HCT116 (cell line): Measurements from ENCODE around the gene GLIPR2. TPM values are rescaled to one million over a fixed set of nuclear protein-coding genes. Genes with fewer than 3 reads are reported as not detected.

Experiments used
- ATAC-seq: fragments of 200-7000 bp; cut with Tn5 transposase; 2 replicates; pipeline ENCODE4 v1.9.1; 2020; ENCODE audit warnings: mild to moderate bottlenecking, moderate library complexity
- BruUV-seq: library from RNA; stranded (reverse); fragments of 400-500 nt; replicated peaks from 2 replicates; lab custom pipeline; 2021; lab: Mats Ljungman, UMichigan
- CTCF ChIA-PET: fragments of 300-600 bp; sonication (Branson Sonifier 250); formaldehyde crosslinking; loops from one replicate; lab custom pipeline; 2021; ENCODE audit warnings: antibody characterized with exemption; lab: Charles Lee
- POLR2A ChIA-PET: fragments of 300-600, 350-600 bp; sonication (Branson Sonifier 250); formaldehyde crosslinking; loops from one replicate; lab custom pipeline; 2021; ENCODE audit warnings: antibody characterized with exemption; lab: Charles Lee
- RAD21 ChIA-PET, 2 experiments: fragments of 300-600 bp; sonication (Branson Sonifier 250); formaldehyde crosslinking; loops; one replicate each; lab custom pipeline; 2023; ENCODE audit warnings: low total read pairs in 2 of 2; ENCODE audit not compliant: uncharacterized antibody in 2 of 2, unreplicated experiment in 2 of 2, low non-redundant PET in 1 of 2; lab: Charles Lee
- DNase-seq: peaks from one replicate; pipeline ENCODE4 v3.0.0-alpha.2; 2010; ENCODE audit warnings: low read depth, low spot score
- H2AFZ ChIP-seq: fragments of 200-600 bp; shearing (Covaris generic), sonication (generic); 2 replicates; pipeline ENCODE4 v1.6.1; 2017; ENCODE audit warnings: low read depth, mixed run types, mixed read lengths, antibody characterized with exemption, low read length; ENCODE audit not compliant: poor library complexity, severe bottlenecking
- H3K27ac ChIP-seq: 2 replicates; pipeline ENCODE4 v1.5.1; 2012; ENCODE audit warnings: low read depth, low read length
- H3K27me3 ChIP-seq: fragments of 200-600 bp; sonication (generic); 2 replicates; pipeline ENCODE4 v1.6.1; 2016; ENCODE audit warnings: mixed run types, low read length, mixed read lengths; ENCODE audit not compliant: insufficient read depth
- H3K36me3 ChIP-seq, 2 experiments: fragments of 200-500 bp in 1 of 2; fragments of 200-600 bp in 1 of 2; sonication (Bioruptor generic) in 1 of 2; sonication (generic) in 1 of 2; 2 replicates each; pipeline versions ENCODE4 v1.5.1 to v1.6.1; 2014 to 2016; ENCODE audit warnings: low read length in 2 of 2, inconsistent platforms in 1 of 2, mixed read lengths in 1 of 2, mixed run types in 1 of 2; ENCODE audit not compliant: insufficient read depth in 2 of 2, control insufficient read depth in 1 of 2
- H3K4me1 ChIP-seq, 2 experiments: fragments of 200-600 bp in 1 of 2; sonication (generic) in 1 of 2; 2 replicates each; pipeline versions ENCODE4 v1.5.1 to v1.6.1; 2012 to 2017; ENCODE audit warnings: low read length in 2 of 2, inconsistent platforms in 1 of 2, mild to moderate bottlenecking in 1 of 2, mixed read lengths in 1 of 2, mixed run types in 1 of 2, moderate library complexity in 1 of 2; ENCODE audit not compliant: insufficient read depth in 2 of 2, control insufficient read depth in 1 of 2
- H3K4me2 ChIP-seq: fragments of 200-600 bp; sonication (generic); 2 replicates; pipeline ENCODE4 v1.6.1; 2017; ENCODE audit warnings: mixed run types, low read length, mixed read lengths
- H3K4me3 ChIP-seq, 2 experiments: fragments of 200-600 bp in 1 of 2; sonication (generic) in 1 of 2; replicated peaks in 1 of 2; 2 replicates each; pipeline ENCODE4 v1.5.1; 2011 to 2016; ENCODE audit warnings: low read length in 2 of 2, control low read depth in 1 of 2, low read depth in 1 of 2, mild to moderate bottlenecking in 1 of 2, mixed read lengths in 1 of 2, mixed run types in 1 of 2
- H3K79me2 ChIP-seq: fragments of 200-600 bp; sonication (generic); 2 replicates; pipeline ENCODE4 v1.6.1; 2017; ENCODE audit warnings: mild to moderate bottlenecking, mixed run types, low read length, moderate library complexity, mixed read lengths; ENCODE audit not compliant: insufficient read depth
- H3K9ac ChIP-seq: fragments of 200-600 bp; sonication (generic); 2 replicates; pipeline ENCODE4 v1.6.1; 2016; ENCODE audit warnings: low read length, mixed read lengths
- H3K9me2 ChIP-seq: fragments of 200-600 bp; sonication (generic), shearing (Covaris generic); 2 replicates; pipeline ENCODE4 v1.6.1; 2017; ENCODE audit warnings: mixed run types, mild to moderate bottlenecking, moderate library complexity; ENCODE audit not compliant: insufficient read depth
- H3K9me3 ChIP-seq, 2 experiments: fragments of 200-500 bp in 1 of 2; fragments of 200-600 bp in 1 of 2; sonication (Bioruptor generic) in 1 of 2; sonication (generic) in 1 of 2; 2 replicates each; pipeline ENCODE4 v1.6.1; 2014 to 2017; ENCODE audit warnings: low read length in 2 of 2, mixed read lengths in 2 of 2, inconsistent platforms in 1 of 2, low read depth in 1 of 2, mild to moderate bottlenecking in 1 of 2, mixed run types in 1 of 2, moderate library complexity in 1 of 2; ENCODE audit not compliant: control insufficient read depth in 1 of 2, insufficient read depth in 1 of 2
- H4K20me1 ChIP-seq: fragments of 200-600 bp; sonication (generic), shearing (Covaris generic); 2 replicates; pipeline ENCODE4 v1.6.1; 2017; ENCODE audit warnings: mixed run types, mild to moderate bottlenecking, moderate library complexity; ENCODE audit not compliant: insufficient read depth
- CBX3 ChIP-seq: IDR thresholded peaks from 2 replicates; pipeline ENCODE4 v1.6.1; 2012; ENCODE audit warnings: low read depth
- CEBPB ChIP-seq: IDR thresholded peaks from 2 replicates; pipeline ENCODE4 v1.6.1; 2012; ENCODE audit warnings: low read depth
- CTCF ChIP-seq, 3 experiments: fragments of 200-600 bp in 1 of 3; sonication (generic) in 1 of 3; IDR thresholded peaks in 2 of 3; conservative IDR thresholded peaks in 1 of 3; 2 replicates each; pipeline ENCODE4 v1.5.1; 2012 to 2017; ENCODE audit warnings: low read depth in 2 of 3, low read length in 2 of 3, antibody characterized with exemption in 1 of 3, borderline replicate concordance in 1 of 3, control low read depth in 1 of 3, mild to moderate bottlenecking in 1 of 3, mixed read lengths in 1 of 3, mixed run types in 1 of 3, moderate library complexity in 1 of 3; ENCODE audit not compliant: insufficient read depth in 1 of 3
- EGR1 ChIP-seq: IDR thresholded peaks from 2 replicates; pipeline ENCODE4 v1.6.1; 2012; ENCODE audit warnings: low read depth
- ELF1 ChIP-seq: IDR thresholded peaks from 2 replicates; pipeline ENCODE4 v1.6.1; 2012; ENCODE audit warnings: low read depth, borderline replicate concordance
- EZH2phosphoT487 ChIP-seq: fragments of 200-600 bp; IDR thresholded peaks from 2 replicates; pipeline ENCODE4 v1.6.1; 2018; ENCODE audit warnings: antibody characterized with exemption, borderline replicate concordance
- FOSL1 ChIP-seq: IDR thresholded peaks from 2 replicates; pipeline ENCODE4 v1.6.1; 2012; ENCODE audit warnings: low read depth
- POLR2A ChIP-seq: IDR thresholded peaks from 2 replicates; pipeline ENCODE4 v1.7.0; 2011; ENCODE audit warnings: borderline replicate concordance; ENCODE audit not compliant: insufficient read depth, insufficient read length; ENCODE audit errors: extremely low read depth
- RAD21 ChIP-seq: IDR thresholded peaks from 2 replicates; pipeline ENCODE4 v1.6.1; 2012; ENCODE audit warnings: low read depth, mild to moderate bottlenecking
- SIN3A ChIP-seq: IDR thresholded peaks from 2 replicates; pipeline ENCODE4 v1.6.1; 2012; ENCODE audit warnings: low read depth
- SP1 ChIP-seq: IDR thresholded peaks from 2 replicates; pipeline ENCODE4 v1.6.1; 2012; ENCODE audit warnings: low read depth
- YY1 ChIP-seq: IDR thresholded peaks from 2 replicates; pipeline ENCODE4 v1.6.1; 2011; ENCODE audit warnings: low read length, low read depth, moderate library complexity, mild to moderate bottlenecking; ENCODE audit not compliant: insufficient replicate concordance; ENCODE audit errors: extremely low read depth
- ZBTB33 ChIP-seq: IDR thresholded peaks from 2 replicates; pipeline ENCODE4 v1.6.1; 2011; ENCODE audit warnings: mild to moderate bottlenecking, low read length, moderate library complexity; ENCODE audit not compliant: insufficient replicate concordance; ENCODE audit errors: extremely low read depth
- ZFX ChIP-seq: fragments of 450-650 bp; IDR thresholded peaks from 2 replicates; pipeline ENCODE4 v1.6.1; 2017
- intact Hi-C: fragments of 100-400 bp; cut with micrococcal nuclease; formaldehyde crosslinking; loops from 2 replicates; pipeline ENCODE4 v1.10.0; 2022
- total RNA-seq: library from RNA; stranded (reverse); gene quantifications from one replicate; pipeline ENCODE4 v1.2.1, GENCODE V29; 2021; ENCODE audit not compliant: unreplicated experiment

The GLIPR2 gene
- total RNA-seq, 1 experiment from 2014 or later: 14.5 TPM

- no peak for TF ChIP-seq EZH2phosphoT487
- no peak for TF ChIP-seq CEBPB
- TF ChIP-seq RAD21: no peak
- no peak for TF ChIP-seq EGR1
- no peak for TF ChIP-seq CTCF (IDR thresholded peaks at IDR 0.05 in 2 of 3, conservative IDR thresholded peaks at IDR 0.05 in 1 of 3; ENCODE audit: borderline replicate concordance in 1 of 3, insufficient read depth in 1 of 3, low read depth in 2 of 3, low read length in 2 of 3)
- no peak for TF ChIP-seq POLR2A
- no peak for TF ChIP-seq ZBTB33
- no peak for TF ChIP-seq SP1
- no peak for TF ChIP-seq CBX3
- TF ChIP-seq SIN3A: no peak
- TF ChIP-seq FOSL1: no peak
- TF ChIP-seq ZFX: no peak
- no peak for TF ChIP-seq YY1
- TF ChIP-seq ELF1: no peak
- TF ChIP-seq, all 23 proteins: peak for 0
- H3K9ac ChIP-seq: peak overlapping the region; percentile 66
- H3K9me2 ChIP-seq: no peaks in the 10 kb centered on the region
- ChIA-PET POLR2A (interaction anchor here (1.6 kb wide), 1 partner anchor 53 kb away, joined by 3 read pairs; the partner anchor contains the start of gene CLTA), CTCF (interaction anchor here (0.8 kb wide), 1 partner anchor 28 kb away, joined by 3 read pairs; no protein-coding TSS in a partner anchor), RAD21 (interaction anchor here in 1 of 2 experiments (0.5 kb wide), 1 partner anchor 268 kb away, joined by 3 read pairs; no protein-coding TSS in a partner anchor)
- H3K9me3 ChIP-seq: no peaks in the 10 kb centered on the region
- H4K20me1 ChIP-seq: no peaks in the 10 kb centered on the region
- intact Hi-C loops: no loop called here
- peak overlapping the region; percentile 52; the same call in 1 of the 2 replicates for H3K27ac ChIP-seq
- DNase-seq (no peak), ATAC-seq (peak; percentile 4; the same call in 1 of the 2 replicates)
- peak overlapping the region; percentile 58 to 72 for H3K4me3 ChIP-seq
- H3K4me2 ChIP-seq: peak overlapping the region; percentile 92
- H3K36me3 ChIP-seq: no peaks in the 10 kb centered on the region
- no peaks in the 10 kb centered on the region for H3K79me2 ChIP-seq
- no peaks in the 10 kb centered on the region for H3K27me3 ChIP-seq
- BruUV-seq: no TSS peak
- peaks cover 0 to 20% of the 10 kb centered on the region in 2 experiments; a peak in 1 of 4 replicates for H3K4me1 ChIP-seq
- H2AFZ ChIP-seq: peak overlapping the region; percentile 26
Observed at GRCh38 chr9:36136894-36137391, 410 bp downstream of the GLIPR2 start.
